Measurements from ENCODE around the gene NPIPA8.
"Not testable (repeated sequence)": the region's sequence is repeated elsewhere in the genome, so short reads cannot be mapped to it uniquely, and the experiment has no call there.

The NPIPA8 gene

GRCh38 chr16:18270171-18270570, 66.4 kb downstream of the NPIPA8 start:
- not testable (repeated sequence) for DNase-seq

All from 8988T (cell line).